GM21360 (cell line): ENCODE data around the gene KCNMB3.
"Not testable (repeated sequence)": the region's sequence is repeated elsewhere in the genome, so short reads cannot be mapped to it uniquely, and the experiment has no call there.

Experiments used
- ATAC-seq: cut with Tn5 transposase; IDR thresholded peaks from one replicate; pipeline ENCODE4 v1.9.1; 2021; ENCODE audit warnings: mild to moderate bottlenecking, moderate library complexity; ENCODE audit not compliant: unreplicated experiment

KCNMB3 gene

DNA sequence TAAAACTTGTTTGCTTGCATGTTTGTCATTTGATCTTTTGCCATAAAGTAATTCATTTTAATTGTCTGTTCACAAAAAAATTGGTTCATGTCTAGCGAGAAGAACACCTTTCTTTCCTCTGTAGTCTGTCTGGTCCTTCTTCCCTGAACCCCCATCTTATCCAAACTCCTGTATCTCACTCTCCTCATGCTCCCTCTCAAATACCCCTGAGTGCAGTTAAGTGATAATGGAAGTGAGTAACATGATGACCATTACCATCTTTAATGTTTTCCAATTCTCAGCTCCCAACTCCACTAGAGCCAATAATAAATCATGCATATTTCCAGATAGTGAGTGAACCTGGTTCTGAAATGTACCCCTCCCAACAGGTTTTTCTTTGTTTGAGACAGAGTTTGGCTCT, 14.2 kb upstream of the KCNMB3 start:
- no peak for ATAC-seq

DNA sequence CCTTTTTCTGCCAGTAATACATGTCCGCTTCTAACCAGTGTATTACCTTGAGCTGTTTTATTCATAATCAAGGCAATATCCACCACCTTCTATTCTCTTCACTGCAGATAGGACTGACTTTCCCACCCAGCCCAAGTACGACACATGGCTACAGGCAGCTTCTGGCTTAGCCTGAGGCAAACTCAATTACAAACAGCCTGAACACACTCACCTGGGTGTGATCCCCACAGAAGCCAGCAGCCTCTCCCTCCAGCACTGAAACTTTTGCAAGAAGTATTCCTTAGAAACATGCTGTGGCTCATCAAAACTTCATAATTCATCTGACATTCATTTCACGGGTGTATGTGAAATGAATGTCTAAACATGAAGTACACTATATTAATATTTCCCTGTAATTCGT, 13.5 kb upstream of the KCNMB3 start:
- no peak for ATAC-seq

DNA sequence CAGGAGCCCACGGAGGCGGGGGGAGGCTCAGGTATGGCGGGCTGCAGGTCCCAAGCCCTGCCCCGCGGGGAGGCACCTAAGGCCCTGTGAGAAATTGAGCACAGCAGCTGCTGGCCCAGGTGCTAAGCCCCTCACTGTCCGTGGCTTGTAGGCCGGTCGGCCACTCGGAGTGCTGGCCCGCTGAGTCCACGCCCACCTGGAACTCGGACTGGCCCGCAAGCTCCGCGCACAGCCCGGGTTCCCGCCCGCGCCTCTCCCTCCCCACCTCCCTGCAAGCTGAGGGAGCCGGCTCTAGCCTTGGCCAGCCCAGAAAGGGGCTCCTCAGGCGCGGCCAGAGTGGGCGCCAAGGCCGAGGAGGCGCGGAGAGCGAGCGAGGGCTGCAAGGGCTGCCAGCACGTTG, 12.2 kb upstream of the KCNMB3 start:
- no peak for ATAC-seq

DNA sequence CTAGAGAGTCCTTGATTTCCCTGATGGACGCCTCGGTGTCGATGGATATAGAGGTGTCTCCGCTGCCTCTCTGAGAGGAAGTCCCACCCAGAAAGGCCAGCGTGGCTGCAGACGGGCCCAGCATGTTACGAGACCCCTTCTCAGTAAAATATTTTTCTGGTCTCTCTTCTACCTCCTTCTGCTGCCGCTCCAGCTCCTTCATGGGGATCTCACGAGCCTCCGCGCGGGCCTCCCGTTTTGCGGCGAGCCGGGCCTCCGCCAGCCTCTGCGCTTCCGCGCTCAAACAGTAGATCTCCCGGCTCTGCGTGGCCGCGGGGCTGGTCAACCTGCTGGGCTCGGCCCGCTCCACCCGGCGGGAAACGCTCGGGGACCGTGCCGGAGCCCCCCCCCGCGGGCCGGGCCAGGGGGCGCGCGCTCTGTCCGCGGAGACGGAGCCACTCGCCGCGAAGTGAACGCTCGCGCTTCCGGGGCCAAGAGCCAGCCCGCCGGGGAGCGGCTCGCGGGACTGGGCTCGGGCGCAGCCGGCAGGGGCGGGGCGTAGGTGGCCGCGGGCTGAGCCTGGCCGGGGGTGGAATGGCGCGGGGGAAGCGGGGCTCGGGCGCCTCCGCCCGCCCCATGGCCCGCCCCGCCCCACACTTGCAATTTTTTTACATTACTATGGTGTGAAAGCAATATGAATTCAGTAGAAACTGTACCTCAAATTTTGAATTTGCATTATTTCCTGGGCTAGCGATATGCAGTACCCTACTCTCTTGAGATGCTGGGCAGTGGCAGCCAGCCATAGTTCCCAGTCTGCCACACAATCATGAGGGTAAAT, 10.2 kb upstream of the KCNMB3 start:
- ATAC-seq, result peak; percentile 74

DNA sequence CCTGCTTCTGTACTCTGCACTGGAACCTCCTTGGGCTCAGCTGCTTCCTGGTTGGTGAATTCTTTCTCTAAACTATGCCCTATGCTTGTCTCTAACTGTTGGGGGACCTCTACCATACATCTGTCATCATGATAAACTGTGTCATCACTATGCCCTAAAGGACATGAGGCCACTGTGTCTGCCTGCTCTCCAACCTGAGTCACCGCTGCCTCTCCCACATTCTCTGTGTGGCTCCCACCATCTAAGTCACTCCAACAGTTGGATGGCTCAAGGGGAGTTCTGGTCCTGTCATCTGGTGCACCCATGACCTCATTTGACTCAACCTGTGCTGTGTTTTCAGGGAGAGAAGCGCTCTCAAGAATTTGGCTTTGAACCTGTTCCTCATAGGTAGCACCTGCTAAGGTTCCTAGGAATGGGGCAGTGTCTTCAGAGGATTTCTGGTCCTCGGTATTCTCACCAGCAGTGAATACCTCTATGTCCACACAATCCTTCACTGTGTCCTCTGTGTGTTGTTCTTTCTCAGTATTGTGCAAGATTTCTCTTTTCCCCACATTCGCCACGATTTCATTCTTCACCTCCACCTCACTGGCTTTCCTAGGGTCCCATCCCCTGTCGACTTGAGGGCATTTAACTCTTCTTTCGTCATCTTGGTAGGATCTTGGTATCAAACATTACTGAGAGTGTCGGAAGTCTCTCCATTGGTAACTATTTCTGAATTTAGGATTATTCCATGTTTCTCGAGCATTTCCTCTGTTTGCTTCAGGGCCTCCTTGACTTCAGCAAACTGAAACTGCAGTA, 9.2 kb upstream of the KCNMB3 start:
- not testable (repeated sequence) for ATAC-seq

DNA sequence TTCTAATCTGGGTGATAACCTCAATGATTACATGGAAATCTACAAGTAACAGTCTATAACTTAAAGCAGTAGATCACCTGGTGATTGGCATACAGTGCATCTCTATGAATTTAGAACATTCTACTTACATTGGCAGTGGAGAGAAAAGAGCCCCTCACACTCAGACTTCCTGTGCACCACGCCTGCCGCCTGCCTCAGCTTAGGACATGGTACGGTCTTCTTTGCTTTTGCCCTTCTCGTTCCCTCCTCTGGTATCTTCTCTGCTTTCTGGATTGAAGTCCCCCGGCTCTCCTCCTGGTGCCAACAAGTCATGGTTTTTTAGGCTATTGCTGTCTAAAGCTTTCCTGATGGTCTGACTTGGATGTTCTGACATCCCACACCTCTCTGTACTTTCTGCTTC, 7.9 kb upstream of the KCNMB3 start:
- no peak for ATAC-seq

DNA sequence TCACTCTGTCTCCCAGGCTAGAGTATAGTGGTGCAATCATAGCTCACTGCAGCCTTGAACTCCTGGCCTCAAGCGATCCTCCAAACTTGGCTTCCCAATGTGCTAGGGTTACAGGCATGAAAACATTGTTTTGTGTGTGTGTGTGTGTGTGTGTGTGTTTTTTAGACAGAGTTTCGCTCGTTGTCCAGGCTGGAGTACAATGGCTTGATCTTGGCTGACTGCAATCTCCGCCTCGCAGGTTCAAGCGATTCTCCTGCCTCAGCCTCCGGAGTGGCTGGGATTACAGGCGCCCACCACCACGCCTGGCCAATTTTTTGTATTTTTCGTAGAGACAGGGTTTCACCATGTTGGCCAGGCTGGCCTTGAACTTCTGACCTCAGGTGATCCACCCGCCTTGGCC, 6.8 kb upstream of the KCNMB3 start:
- ATAC-seq, result not testable (repeated sequence)

DNA sequence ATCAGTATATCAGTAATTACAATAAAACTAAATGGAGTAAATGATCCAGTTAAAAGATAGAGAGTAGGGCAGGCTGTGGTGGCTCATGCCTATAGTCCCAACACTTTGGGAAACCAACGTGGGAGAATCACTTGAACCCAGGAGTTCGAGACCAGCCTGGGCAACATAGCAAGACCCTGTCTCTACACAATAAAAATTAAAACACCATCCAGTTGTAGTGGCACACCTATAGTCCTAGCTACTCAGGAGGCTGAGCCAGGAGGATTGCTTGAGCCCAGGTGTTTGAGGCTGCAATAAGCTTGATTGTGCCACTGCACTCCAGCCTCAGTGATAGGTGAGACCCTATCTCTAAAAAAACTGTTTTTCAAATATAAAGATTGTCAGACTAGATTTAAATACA, 5.9 kb upstream of the KCNMB3 start:
- no peak for ATAC-seq

DNA sequence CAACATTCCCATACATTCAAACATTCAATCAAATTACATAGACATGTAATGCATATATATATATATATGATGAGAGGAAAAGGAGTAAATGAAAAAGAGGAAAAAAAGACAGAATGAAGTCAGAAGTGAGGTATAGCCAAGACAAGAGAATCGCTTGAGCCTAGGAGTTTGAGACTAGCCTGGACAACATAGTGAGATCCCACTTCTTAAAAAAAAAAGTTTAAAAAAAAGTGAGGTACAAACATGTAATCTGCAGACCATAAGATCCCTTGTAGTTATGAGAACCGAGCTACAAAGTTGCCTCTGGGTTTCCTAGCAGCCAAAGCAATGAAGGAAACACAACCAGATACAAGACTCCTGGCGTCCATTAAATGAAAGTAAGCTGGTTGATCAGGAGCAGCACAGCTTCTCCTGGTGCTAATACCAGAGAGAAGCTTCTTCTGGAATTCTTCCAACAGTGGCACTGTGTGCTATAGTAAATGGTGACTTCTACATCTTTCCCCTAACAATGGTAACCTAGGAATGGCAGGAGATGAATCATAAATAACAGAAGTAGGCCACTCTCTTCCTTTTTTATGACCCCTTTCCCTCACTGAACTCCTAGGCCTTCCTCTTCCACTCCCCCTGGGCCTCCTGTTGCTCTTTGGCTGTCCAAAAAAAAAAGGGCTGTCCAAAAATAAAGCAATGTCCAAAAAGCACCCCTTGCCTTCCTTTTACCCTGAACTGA, 3.5 kb downstream of the KCNMB3 start:
- ATAC-seq, result no peak

DNA sequence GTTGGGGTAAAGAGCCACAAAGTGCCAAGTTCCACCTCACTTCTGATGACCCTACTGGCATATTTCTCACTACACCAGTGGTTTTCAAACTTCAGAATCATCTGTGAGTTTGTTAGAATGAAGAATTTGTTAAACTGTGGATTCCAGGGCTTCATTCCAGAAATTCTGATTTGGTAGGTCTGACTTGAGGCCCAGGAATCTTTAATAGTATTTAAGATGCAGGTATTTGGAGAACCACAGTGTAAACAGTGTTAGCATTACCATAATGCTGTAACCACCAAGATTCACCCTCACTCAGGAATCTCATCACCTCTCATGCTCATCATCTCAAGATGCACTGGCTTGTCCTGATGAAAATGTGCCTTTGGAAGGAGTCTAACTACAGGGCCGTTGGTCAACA, 6.0 kb downstream of the KCNMB3 start:
- ATAC-seq, result no peak

DNA sequence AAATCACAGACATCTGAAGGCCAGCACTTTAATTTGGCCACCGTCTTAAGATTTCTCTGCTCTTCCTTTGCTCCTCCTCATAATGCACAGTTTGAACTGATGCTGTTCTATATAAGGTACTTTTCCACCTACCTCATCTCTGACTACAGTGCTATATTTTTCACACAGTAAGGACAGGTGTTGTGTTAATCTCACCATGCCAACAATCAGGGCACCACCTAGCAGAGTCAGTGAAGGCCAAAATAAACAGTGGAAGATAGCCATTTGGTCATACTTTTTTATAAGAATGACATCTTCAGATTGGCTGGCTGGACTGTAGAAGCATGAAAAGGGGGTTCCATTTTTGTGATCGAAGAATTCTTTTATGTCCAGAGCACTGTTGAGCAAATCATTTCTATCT, 8.1 kb downstream of the KCNMB3 start:
- ATAC-seq, result not testable (repeated sequence)

DNA sequence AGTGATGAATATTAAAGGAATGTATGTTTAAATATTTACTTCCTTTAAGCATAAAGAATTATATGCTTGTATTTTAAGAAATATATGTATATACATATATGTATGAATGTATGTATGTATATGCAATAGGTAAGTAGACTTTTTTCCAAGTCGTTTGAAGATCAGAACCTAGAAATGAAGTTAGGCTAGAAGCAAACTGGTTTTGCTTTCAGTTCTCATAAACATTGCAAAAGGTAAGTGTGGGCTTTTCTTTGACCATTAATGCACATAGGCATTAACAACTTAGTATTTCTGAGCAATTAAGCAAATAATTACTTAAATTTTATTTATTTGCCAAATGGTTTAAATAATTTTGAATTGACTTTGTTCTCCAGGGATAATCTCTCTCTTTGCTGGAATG, 10.6 kb downstream of the KCNMB3 start:
- not testable (repeated sequence) for ATAC-seq

DNA sequence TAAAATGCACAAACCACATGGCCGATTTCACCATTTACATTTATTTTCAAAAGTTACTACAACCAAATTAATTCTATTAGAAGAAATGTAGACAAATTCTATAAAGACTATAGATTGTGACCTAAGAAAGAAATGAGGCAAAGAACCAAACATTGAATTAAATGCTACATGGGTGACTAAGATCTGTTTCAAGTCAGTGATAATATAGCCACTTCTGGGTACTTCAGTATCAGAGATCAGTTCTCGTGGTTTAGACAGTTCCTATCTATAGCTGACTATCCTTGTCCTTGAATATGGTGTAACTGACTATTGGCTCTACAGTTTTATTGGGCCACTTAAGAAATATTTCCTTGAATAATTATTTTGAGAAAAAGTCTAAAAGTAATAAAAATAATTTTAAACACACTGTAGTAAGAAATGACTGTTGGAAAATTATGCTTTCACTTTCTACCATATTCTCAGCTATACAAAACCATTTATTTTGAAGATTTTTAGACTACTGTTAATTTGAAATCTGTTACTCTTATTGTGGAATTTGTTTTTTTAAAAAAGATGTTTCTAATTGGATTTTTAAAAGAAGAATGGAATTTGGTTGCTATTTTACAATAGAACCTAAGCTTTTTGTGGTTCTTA, 14.1 kb downstream of the KCNMB3 start:
- peak; percentile 81 for ATAC-seq

DNA sequence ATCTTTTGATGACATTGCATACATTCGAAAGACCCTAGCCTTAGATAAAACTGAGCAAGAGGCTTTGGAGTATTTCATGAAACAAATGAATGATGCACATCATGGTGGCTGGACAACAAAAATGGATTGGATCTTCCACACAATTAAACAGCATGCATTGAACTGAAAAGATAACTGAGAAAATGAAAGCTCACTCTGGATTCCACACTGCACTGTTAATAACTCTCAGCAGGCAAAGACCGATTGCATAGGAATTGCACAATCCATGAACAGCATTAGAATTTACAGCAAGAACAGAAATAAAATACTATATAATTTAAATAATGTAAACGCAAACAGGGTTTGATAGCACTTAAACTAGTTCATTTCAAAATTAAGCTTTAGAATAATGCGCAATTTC, 16.7 kb downstream of the KCNMB3 start:
- ATAC-seq, result no peak

DNA sequence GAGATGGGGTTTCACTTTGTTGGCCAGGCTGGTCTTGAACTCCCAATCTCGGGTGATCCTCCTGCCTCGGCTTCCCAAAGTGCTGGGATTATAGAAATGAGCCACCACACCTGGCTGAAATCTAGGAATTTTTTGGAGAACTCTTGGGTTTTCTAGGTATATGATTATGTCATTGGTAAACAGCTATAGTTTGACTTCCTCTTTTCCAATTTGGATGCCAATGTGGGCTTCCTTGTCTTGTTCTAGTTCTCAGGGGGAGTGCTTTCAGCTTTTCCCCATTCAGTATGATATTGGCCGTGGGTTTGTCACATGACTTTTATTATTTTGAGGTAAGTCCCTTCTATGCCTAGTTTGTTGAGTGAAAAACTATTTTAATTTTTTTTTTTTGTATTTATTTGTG, 17.9 kb downstream of the KCNMB3 start:
- no peak for ATAC-seq

DNA sequence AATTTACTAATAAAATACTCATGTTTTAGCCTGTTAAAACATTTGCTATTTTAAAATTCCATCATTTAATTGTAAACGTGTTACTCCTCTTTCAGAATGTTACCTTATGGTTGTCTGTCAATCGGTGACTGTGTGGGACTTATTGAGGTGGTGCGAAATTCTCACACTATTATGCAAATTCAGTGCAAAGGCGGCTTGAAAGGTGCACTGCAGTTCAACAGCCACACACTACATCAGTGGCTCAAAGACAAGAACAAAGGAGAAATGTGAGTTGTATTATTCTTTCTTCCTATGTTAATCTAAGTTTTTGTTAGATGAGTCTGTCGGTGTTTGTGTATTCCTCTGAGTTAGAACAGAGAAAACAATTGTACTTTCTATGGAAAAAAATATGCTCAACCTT, 21.7 kb downstream of the KCNMB3 start:
- no peak for ATAC-seq

DNA sequence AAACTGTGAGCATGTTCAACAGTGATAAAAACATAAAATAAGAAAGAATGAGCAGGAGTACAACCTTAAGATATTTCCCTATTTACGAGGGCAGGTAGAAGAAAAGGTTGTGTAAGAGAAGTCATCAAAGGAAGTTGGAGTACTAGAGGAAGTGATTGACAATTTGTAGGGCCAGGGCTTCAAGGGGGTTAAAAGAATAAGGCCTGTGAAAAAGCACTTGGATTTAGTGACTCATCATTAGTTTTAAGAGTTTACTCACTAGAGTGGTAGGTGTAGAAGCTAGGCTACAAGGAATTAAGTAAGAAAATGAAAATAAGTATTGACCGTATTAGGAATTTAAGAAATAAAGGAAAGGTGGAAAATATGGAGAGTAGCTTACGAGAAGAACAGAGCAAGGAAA, 23.6 kb downstream of the KCNMB3 start:
- ATAC-seq, result no peak

DNA sequence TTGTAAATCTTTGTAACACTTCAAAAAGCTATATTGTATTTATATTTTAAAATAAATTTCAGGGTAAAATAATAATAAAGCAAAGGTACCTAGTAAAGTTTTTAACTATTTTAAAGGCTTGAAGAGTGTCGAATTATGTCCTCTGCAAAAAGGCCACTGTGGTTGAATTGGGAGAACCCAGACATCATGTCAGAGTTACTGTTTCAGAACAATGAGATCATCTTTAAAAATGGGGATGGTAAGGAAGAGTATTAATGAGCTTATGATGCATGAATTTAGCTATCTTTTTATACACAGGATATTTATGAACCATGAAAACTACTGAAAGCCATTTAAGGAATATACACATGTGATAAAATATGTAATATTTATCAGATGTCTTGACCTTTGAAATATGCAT, 26.3 kb downstream of the KCNMB3 start:
- no peak for ATAC-seq

DNA sequence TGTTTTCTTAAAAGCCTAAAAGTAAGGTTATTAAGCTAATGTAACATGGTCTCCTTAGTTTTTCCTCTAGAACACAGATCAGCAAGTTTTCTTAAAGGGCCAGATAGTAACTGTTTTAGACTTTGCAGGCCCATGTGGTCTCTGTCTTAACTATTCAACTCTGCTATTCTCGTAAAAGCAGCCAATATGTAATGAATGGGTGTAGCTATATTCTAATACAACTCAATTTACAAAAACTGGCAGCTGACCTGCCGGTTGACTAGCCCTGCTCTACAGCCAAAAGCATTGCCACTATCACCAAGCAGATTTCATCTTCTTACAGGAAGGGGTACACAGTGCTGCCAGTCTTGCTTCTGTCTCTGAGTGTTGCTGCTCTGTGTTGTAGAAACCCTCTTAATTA, 27.4 kb downstream of the KCNMB3 start:
- ATAC-seq, result no peak

DNA sequence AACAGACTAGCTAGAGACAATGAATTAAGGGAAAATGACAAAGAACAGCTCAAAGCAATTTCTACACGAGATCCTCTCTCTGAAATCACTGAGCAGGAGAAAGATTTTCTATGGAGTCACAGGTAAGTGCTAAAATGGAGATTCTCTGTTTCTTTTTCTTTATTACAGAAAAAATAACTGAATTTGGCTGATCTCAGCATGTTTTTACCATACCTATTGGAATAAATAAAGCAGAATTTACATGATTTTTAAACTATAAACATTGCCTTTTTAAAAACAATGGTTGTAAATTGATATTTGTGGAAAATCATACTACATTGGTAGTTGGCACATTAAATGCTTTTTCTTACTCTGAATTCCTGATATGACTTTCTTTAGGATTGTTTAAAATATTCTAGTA, 32.7 kb downstream of the KCNMB3 start:
- ATAC-seq, result not testable (repeated sequence)

DNA sequence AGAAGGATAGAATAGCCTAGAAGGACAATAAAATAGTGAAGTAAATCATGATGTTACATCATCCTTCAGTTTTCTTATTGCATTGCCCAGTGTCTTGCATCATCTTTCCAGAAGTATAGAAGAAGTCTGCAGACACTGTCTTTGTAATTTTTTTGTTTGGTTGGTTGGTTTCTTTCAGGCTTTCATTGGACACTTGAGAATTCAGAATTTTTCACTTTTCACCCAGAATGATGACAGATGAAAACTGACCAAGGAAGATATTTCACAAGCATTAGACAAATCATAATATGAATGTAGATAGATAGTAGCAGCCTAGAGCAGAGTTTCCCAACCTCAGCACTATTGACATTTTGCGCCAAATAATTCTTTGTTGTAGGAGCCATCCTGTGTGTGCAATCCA, 35.4 kb downstream of the KCNMB3 start:
- not testable (repeated sequence) for ATAC-seq
